HepG2 (cell line): ENCODE results near the gene ADGRG1. TPM values are rescaled to one million over a fixed set of nuclear protein-coding genes. Genes with fewer than 3 reads are reported as not detected.
A peak's percentile ranks its signal among the peaks of the same experiment; 100 is the strongest.

Source experiments
- ASH2L ChIP-seq: fragments of 300-600, 200-600 bp; sonication (generic); IDR thresholded peaks from 2 replicates; pipeline ENCODE4 v1.7.0; 2017; ENCODE audit warnings: low read depth, mild to moderate bottlenecking, moderate library complexity, mixed read lengths, low read length; ENCODE audit not compliant: insufficient read length
- CBFB ChIP-seq: sonication (generic); formaldehyde crosslinking; IDR thresholded peaks from 2 replicates; pipeline ENCODE4 v1.4.0; 2020; ENCODE audit warnings: missing genetic modification reagents
- CHCHD3 ChIP-seq: sonication (generic); formaldehyde crosslinking; IDR thresholded peaks from 2 replicates; pipeline ENCODE4 v1.8.0; 2022; ENCODE audit warnings: mild to moderate bottlenecking, missing genetic modification reagents, moderate library complexity
- ELF3 ChIP-seq: IDR thresholded peaks from 2 replicates; pipeline ENCODE4 v1.6.1; 2016; ENCODE audit warnings: missing genetic modification reagents, missing compliant biosample characterization
- HCFC1 ChIP-seq: fragments of 150-350 bp; IDR thresholded peaks from 2 replicates; pipeline ENCODE4 v1.6.1; 2014; ENCODE audit warnings: low read depth, low read length
- HNF4G ChIP-seq, 2 experiments: sonication (generic) in 1 of 2; formaldehyde crosslinking in 1 of 2; IDR thresholded peaks; 2 replicates each; pipeline versions ENCODE4 v1.4.0 to v1.6.1; 2011 to 2020; ENCODE audit warnings: borderline replicate concordance in 2 of 2, low read depth in 2 of 2, mild to moderate bottlenecking in 2 of 2, low read length in 1 of 2, missing genetic modification reagents in 1 of 2, moderate library complexity in 1 of 2
- HOXD1 ChIP-seq: sonication (generic); formaldehyde crosslinking; IDR thresholded peaks from 2 replicates; pipeline ENCODE4 v1.5.0; 2020; ENCODE audit warnings: missing genetic modification reagents
- KAT8 ChIP-seq: IDR thresholded peaks from 2 replicates; pipeline ENCODE4 v1.6.1; 2016; ENCODE audit warnings: missing genetic modification reagents, missing compliant biosample characterization
- KDM5B ChIP-seq: sonication (generic); formaldehyde crosslinking; IDR thresholded peaks from 2 replicates; pipeline ENCODE4 v1.4.0; 2020; ENCODE audit warnings: missing genetic modification reagents, mild to moderate bottlenecking, borderline replicate concordance
- MAZ ChIP-seq, 2 experiments: sonication (generic) in 1 of 2; formaldehyde crosslinking in 1 of 2; IDR thresholded peaks; 2 replicates each; pipeline versions ENCODE4 v1.5.0 to v1.6.1; 2012 to 2020; ENCODE audit warnings: low read depth in 2 of 2, mild to moderate bottlenecking in 2 of 2, borderline replicate concordance in 1 of 2, improper control_type of control experiment in 1 of 2, low read length in 1 of 2, missing genetic modification reagents in 1 of 2, moderate library complexity in 1 of 2
- PITX1 ChIP-seq: sonication (generic); formaldehyde crosslinking; IDR thresholded peaks from 2 replicates; pipeline ENCODE4 v1.5.1; 2020; ENCODE audit warnings: mild to moderate bottlenecking, missing genetic modification reagents
- POLR2G ChIP-seq: fragments of 200-400 bp; formaldehyde crosslinking; IDR thresholded peaks from 2 replicates; pipeline ENCODE4 v1.6.1; 2018; ENCODE audit warnings: mild to moderate bottlenecking, low read depth, low read length, moderate library complexity
- RFX3 ChIP-seq: IDR thresholded peaks from 2 replicates; pipeline ENCODE4 v1.6.1; 2016; ENCODE audit warnings: missing biosample characterization, missing genetic modification reagents
- TEAD3 ChIP-seq: optimal IDR thresholded peaks from 2 replicates; pipeline ENCODE3; 2016; ENCODE audit warnings: borderline replicate concordance
- ZEB1 ChIP-seq: IDR thresholded peaks from 2 replicates; pipeline ENCODE4 v1.6.1; 2012; ENCODE audit warnings: mild to moderate bottlenecking, low read depth, inconsistent platforms; ENCODE audit not compliant: insufficient replicate concordance
- ZFY ChIP-seq: sonication (generic); formaldehyde crosslinking; IDR thresholded peaks from 2 replicates; pipeline ENCODE4 v1.4.0; 2020; ENCODE audit warnings: missing genetic modification reagents
- ZKSCAN5 ChIP-seq: sonication (generic); formaldehyde crosslinking; IDR thresholded peaks from 2 replicates; pipeline ENCODE4 v1.5.1; 2020; ENCODE audit warnings: mild to moderate bottlenecking, missing genetic modification reagents
- ZNF136 ChIP-seq: sonication (generic); formaldehyde crosslinking; IDR thresholded peaks from 2 replicates; pipeline ENCODE4 v1.8.1; 2022; ENCODE audit warnings: low read depth, mild to moderate bottlenecking, moderate library complexity, missing genetic modification reagents
- ZNF205 ChIP-seq: IDR thresholded peaks from 2 replicates; pipeline ENCODE4 v1.6.1; 2018; ENCODE audit warnings: missing biosample characterization, missing genetic modification reagents
- ZNF260 ChIP-seq: sonication (generic); formaldehyde crosslinking; IDR thresholded peaks from 2 replicates; pipeline ENCODE4 v1.4.0; 2020; ENCODE audit warnings: missing genetic modification reagents, low read depth, mild to moderate bottlenecking, borderline replicate concordance
- ZNF343 ChIP-seq: sonication (generic); formaldehyde crosslinking; IDR thresholded peaks from 2 replicates; pipeline ENCODE4 v1.4.0; 2020; ENCODE audit warnings: mild to moderate bottlenecking, missing genetic modification reagents
- ZNF605 ChIP-seq: sonication (generic); formaldehyde crosslinking; IDR thresholded peaks from 2 replicates; pipeline ENCODE4 v1.8.0; 2022; ENCODE audit warnings: mild to moderate bottlenecking, missing genetic modification reagents
- ZNF709 ChIP-seq: sonication (generic); formaldehyde crosslinking; IDR thresholded peaks from 2 replicates; pipeline ENCODE4 v1.5.0; 2020; ENCODE audit warnings: mild to moderate bottlenecking, missing genetic modification reagents
- ZNF761 ChIP-seq: sonication (generic); formaldehyde crosslinking; conservative IDR thresholded peaks from 2 replicates; pipeline ENCODE4 v1.4.0; 2020; ENCODE audit warnings: mild to moderate bottlenecking, missing genetic modification reagents
- ZNF790 ChIP-seq: sonication (generic); formaldehyde crosslinking; IDR thresholded peaks from 2 replicates; pipeline ENCODE4 v1.8.0; 2022; ENCODE audit warnings: missing genetic modification reagents, mild to moderate bottlenecking, borderline replicate concordance
- ZSCAN25 ChIP-seq: sonication (generic); formaldehyde crosslinking; IDR thresholded peaks from 2 replicates; pipeline ENCODE4 v1.8.0; 2022; ENCODE audit warnings: mild to moderate bottlenecking, missing genetic modification reagents
- polyA plus RNA-seq, 8 experiments: library from polyadenylated mRNA; depleted of rRNA in 3 of 8; stranded (reverse) in 7 of 8; unstranded in 1 of 8; fragments of >200 nt; fragmentation: Illumina TruSeq in 4 of 8; extraction: Trizol in 4 of 8; gene quantifications; 2 replicates each; pipeline versions ENCODE4 v1.2.1 to v1.2.3, GENCODE V29; 2011 to 2016; ENCODE audit warnings: low read depth in 4 of 8, missing spikeins in 1 of 8, mixed read lengths in 1 of 8; ENCODE audit not compliant: insufficient read depth in 1 of 8
- total RNA-seq, 5 experiments: library from RNA; depleted of rRNA; stranded (reverse); fragments of >200 nt; fragmentation: Illumina TruSeq; extraction: Trizol; gene quantifications; 2 replicates each; pipeline ENCODE4 v1.2.3, GENCODE V29; 2016; ENCODE audit warnings: low read depth in 1 of 5
- TF ChIP-seq, protein P1 (sequence below): sonication (generic); formaldehyde crosslinking; IDR thresholded peaks from 2 replicates; pipeline ENCODE4 v1.5.0; 2020; ENCODE audit warnings: mild to moderate bottlenecking, low read depth, missing genetic modification reagents, borderline replicate concordance
- TF ChIP-seq, protein P2 (sequence below): sonication (generic); formaldehyde crosslinking; IDR thresholded peaks from 2 replicates; pipeline ENCODE4 v1.8.0; 2022; ENCODE audit warnings: mild to moderate bottlenecking, missing genetic modification reagents; ENCODE audit not compliant: insufficient replicate concordance

ADGRG1 gene
- total and polyA plus RNA-seq, 2 of the 13 experiments (the other 11 are each of a cell fraction or from before 2014, with no cell fraction given) = 2.7 to 5.9 TPM

DNA sequence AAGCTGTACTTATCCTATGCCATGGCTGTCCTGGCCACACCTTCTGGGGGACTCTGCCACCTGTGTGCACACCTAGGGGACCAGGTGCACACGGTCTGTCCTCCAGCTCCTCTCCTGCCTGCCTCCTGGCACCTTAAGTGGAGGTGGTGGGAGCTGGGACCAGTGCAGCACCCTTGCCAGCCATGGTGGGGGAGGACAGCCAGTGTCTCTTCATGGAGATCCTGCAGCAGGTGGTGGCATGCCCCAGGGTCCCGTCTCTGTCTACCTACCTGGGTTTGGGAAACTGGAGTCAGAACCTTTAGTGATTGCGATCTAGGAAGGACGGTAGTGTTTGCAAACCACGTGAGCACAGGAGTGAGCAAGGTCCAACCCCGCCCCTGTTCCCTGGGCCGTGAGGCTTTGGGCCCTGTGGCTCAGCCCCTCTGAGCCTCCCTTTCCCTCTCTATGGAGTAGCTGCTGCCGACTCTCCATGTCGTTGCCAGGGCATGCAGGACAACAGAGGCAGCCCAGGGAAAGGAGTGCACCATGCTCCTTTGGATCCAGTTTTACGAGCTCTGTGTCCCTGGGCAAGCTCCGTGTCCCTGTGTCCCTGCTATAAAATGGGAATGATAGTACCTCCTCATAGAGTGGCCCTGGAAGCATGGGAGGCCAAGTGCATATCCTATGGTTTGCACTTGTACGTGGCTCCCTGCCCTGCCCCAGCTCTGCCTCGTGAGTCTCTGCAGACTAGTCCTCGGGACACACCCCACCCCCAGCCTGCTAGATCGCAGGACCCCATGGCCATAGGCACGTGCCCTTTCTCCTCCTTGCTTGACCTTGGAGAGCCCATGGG, 7.1 kb downstream of the ADGRG1 start (continued):
- peak; percentile 86 for TF ChIP-seq HNF4G (IDR thresholded peaks at IDR 0.05; ENCODE audit: borderline replicate concordance, low read depth, low read length)
- TF ChIP-seq HNF4G (CRISPR knock-in tag; IDR thresholded peaks at IDR 0.05; ENCODE audit: borderline replicate concordance, low read depth) = peak; percentile 84; the same call in 1 of the 2 replicates
- peak; percentile 53; the same call in 1 of the 2 replicates for TF ChIP-seq KAT8 (CRISPR knock-in tag)
- TF ChIP-seq TEAD3 (CRISPR knock-in tag) = peak; percentile 24
- no peak for TF ChIP-seq CHCHD3 (CRISPR knock-in tag)
- TF ChIP-seq ZNF260 (CRISPR knock-in tag) = no peak
- TF ChIP-seq HCFC1 = no peak
- TF ChIP-seq, protein P1, sequence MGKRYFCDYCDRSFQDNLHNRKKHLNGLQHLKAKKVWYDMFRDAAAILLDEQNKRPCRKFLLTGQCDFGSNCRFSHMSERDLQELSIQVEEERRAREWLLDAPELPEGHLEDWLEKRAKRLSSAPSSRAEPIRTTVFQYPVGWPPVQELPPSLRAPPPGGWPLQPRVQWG (CRISPR knock-in tag) = no peak
- TF ChIP-seq ZNF136 (CRISPR knock-in tag) = 0 out of 2 replicates have a peak, but pooled peaks have one; percentile 9
- no peak for TF ChIP-seq ZKSCAN5 (CRISPR knock-in tag)
- no peak for TF ChIP-seq ZNF709 (CRISPR knock-in tag)
- TF ChIP-seq CBFB = peak; percentile 54; the same call in 1 of the 2 replicates
- peak; percentile 25; the same call in 1 of the 2 replicates for TF ChIP-seq ELF3 (CRISPR knock-in tag)
- TF ChIP-seq, protein P2, sequence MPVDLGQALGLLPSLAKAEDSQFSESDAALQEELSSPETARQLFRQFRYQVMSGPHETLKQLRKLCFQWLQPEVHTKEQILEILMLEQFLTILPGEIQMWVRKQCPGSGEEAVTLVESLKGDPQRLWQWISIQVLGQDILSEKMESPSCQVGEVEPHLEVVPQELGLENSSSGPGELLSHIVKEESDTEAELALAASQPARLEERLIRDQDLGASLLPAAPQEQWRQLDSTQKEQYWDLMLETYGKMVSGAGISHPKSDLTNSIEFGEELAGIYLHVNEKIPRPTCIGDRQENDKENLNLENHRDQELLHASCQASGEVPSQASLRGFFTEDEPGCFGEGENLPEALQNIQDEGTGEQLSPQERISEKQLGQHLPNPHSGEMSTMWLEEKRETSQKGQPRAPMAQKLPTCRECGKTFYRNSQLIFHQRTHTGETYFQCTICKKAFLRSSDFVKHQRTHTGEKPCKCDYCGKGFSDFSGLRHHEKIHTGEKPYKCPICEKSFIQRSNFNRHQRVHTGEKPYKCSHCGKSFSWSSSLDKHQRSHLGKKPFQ (CRISPR knock-in tag) = no peak
- peak; percentile 69 for TF ChIP-seq KDM5B (CRISPR knock-in tag)
- peak; percentile 85 for TF ChIP-seq ZFY (CRISPR knock-in tag)
- 0 out of 2 replicates have a peak, but pooled peaks have one; percentile 23 for TF ChIP-seq ZNF205
- peak; percentile 81 for TF ChIP-seq POLR2G
- TF ChIP-seq HOXD1 = no peak
- peak; percentile 43; the same call in 1 of the 2 replicates for TF ChIP-seq PITX1 (CRISPR knock-in tag)
- TF ChIP-seq ZNF761 (CRISPR knock-in tag) = no peak
- TF ChIP-seq ZSCAN25 (CRISPR knock-in tag) = 0 out of 2 replicates have a peak, but pooled peaks have one; percentile 34
- TF ChIP-seq ZNF790 (CRISPR knock-in tag) = no peak
- TF ChIP-seq MAZ (IDR thresholded peaks at IDR 0.05; ENCODE audit: borderline replicate concordance, low read depth, low read length) = no peak
- TF ChIP-seq MAZ (CRISPR knock-in tag; IDR thresholded peaks at IDR 0.05; ENCODE audit: low read depth) = 0 out of 2 replicates have a peak, but pooled peaks have one; percentile 20
- TF ChIP-seq RFX3 (CRISPR knock-in tag) = 0 out of 2 replicates have a peak, but pooled peaks have one; percentile 13
- TF ChIP-seq ZNF343 (CRISPR knock-in tag) = no peak
- no peak for TF ChIP-seq ASH2L
- TF ChIP-seq ZEB1 = peak; percentile 80
- peak; percentile 53; the same call in 1 of the 2 replicates for TF ChIP-seq ZNF605
